ENCODE measurements around the gene LPXN. TPM values are rescaled to one million over a fixed set of nuclear protein-coding genes. Genes with fewer than 3 reads are reported as not detected.

Gene LPXN
- total and polyA plus RNA-seq, 2 donors (not counting 3 experiments of a cell fraction or from before 2014, with no cell fraction given), result 6.2 TPM

DNA sequence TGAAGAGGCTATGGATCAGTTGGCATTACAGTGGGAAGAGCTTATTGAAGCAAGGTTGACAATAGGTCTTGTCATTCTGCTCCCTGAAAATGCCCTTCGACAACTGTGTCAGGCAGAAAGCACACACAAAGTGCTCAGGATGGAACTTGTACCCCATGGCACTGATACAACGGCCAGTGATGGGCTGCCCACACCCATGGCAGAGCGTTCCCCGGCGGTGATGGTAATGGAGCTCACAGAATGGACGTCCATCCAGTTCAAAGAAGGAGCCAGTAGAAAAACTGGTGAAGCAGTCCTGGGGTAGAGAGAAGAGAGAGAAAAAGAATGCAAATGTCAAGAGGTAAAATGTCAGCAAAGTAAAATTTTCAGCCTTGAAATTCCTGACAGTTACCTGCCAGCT lies 48.2 kb downstream of the LPXN start:
- H3K9ac ChIP-seq (replicated peaks; ENCODE audit: extremely low read depth, insufficient read depth, low read length), result no peak overlapping the region
- dilution Hi-C loops (cut with MboI; ENCODE audit: extremely low pct_ligation_motif_present, low sequenced_read_pairs), result no loop called here
- H3K36me3 ChIP-seq (ENCODE audit: control insufficient read depth in 2 of 2, extremely low read depth in 1 of 2, insufficient read depth in 2 of 2, low read length in 2 of 2), result peaks cover 0 to 2% of the 10 kb centered on the region in 2 experiments
- no peak overlapping the region for H3K27ac ChIP-seq (ENCODE audit: insufficient read depth, low read depth, low read length)
- CTCF ChIA-PET, result interaction anchor here (0.7 to 2.4 kb wide), 4 partner anchors 41 to 1069 kb away, joined by 3 to 10 read pairs (median 6); no protein-coding TSS in a partner anchor
- no peak for TF ChIP-seq JUN (IDR thresholded peaks at IDR 0.05; ENCODE audit: borderline replicate concordance, insufficient read depth, insufficient read length, low read depth)
- TF ChIP-seq POLR2A (IDR thresholded peaks at IDR 0.05; ENCODE audit: low read depth, low read length), result no peak
- no peak for TF ChIP-seq POLR2AphosphoS5 (IDR thresholded peaks at IDR 0.05; ENCODE audit: insufficient read depth, low read depth, low read length)
- TF ChIP-seq, protein P1, sequence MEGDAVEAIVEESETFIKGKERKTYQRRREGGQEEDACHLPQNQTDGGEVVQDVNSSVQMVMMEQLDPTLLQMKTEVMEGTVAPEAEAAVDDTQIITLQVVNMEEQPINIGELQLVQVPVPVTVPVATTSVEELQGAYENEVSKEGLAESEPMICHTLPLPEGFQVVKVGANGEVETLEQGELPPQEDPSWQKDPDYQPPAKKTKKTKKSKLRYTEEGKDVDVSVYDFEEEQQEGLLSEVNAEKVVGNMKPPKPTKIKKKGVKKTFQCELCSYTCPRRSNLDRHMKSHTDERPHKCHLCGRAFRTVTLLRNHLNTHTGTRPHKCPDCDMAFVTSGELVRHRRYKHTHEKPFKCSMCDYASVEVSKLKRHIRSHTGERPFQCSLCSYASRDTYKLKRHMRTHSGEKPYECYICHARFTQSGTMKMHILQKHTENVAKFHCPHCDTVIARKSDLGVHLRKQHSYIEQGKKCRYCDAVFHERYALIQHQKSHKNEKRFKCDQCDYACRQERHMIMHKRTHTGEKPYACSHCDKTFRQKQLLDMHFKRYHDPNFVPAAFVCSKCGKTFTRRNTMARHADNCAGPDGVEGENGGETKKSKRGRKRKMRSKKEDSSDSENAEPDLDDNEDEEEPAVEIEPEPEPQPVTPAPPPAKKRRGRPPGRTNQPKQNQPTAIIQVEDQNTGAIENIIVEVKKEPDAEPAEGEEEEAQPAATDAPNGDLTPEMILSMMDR (IDR thresholded peaks at IDR 0.05; ENCODE audit: extremely low read depth in 1 of 2, insufficient read depth in 1 of 2, low read depth in 1 of 2, low read length in 2 of 2), result no peak
- no peak for TF ChIP-seq FOS (IDR thresholded peaks at IDR 0.05; ENCODE audit: borderline replicate concordance, insufficient read depth, low read length)
- TF ChIP-seq MYC (IDR thresholded peaks at IDR 0.05; ENCODE audit: low read depth, low read length), result no peak
- TF ChIP-seq, protein P2, sequence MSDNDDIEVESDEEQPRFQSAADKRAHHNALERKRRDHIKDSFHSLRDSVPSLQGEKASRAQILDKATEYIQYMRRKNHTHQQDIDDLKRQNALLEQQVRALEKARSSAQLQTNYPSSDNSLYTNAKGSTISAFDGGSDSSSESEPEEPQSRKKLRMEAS (IDR thresholded peaks at IDR 0.05; ENCODE audit: insufficient read depth, insufficient read length), result no peak
- TF ChIP-seq EZH2 (IDR thresholded peaks at IDR 0.05; ENCODE audit: borderline replicate concordance, low read depth, low read length, severe bottlenecking), result no peak
- TF ChIP-seq GATA2 (IDR thresholded peaks at IDR 0.05; ENCODE audit: insufficient read depth, insufficient read length, low read depth, low read length), result no peak
- peaks cover 0 to 4% of the 10 kb centered on the region in 2 experiments for H3K27me3 ChIP-seq (ENCODE audit: control insufficient read depth in 2 of 2, insufficient read depth in 2 of 2, low read length in 2 of 2)
- H4K20me1 ChIP-seq (replicated peaks; ENCODE audit: control insufficient read depth, extremely low read depth, insufficient read depth, low read length), result no peaks in the 10 kb centered on the region
- POLR2A ChIA-PET, result no interaction called here
- H3K9me3 ChIP-seq (replicated peaks; ENCODE audit: control insufficient read depth, insufficient read depth, low read length), result no peaks in the 10 kb centered on the region
- intact Hi-C loops (cut with micrococcal nuclease), result no loop called here
- no peaks in the 10 kb centered on the region for H3K9me1 ChIP-seq (replicated peaks; ENCODE audit: control insufficient read depth, extremely low read depth, insufficient read depth, low read length)
- H3K4me1 ChIP-seq (ENCODE audit: control insufficient read depth, extremely low read depth, insufficient read depth, low read length), result no peaks in the 10 kb centered on the region
- no TSS peak for BruUV-seq (replicated peaks)
- H2AFZ ChIP-seq (ENCODE audit: low read depth, low read length), result no peak overlapping the region
- H3K4me3 ChIP-seq (replicated peaks in 1 of 3; ENCODE audit: insufficient read depth in 1 of 3, low read depth in 1 of 3, low read length in 3 of 3), result no peak overlapping the region
- no peak for DNase-seq (ENCODE audit: low read depth, low spot score)
- H3K4me2 ChIP-seq (ENCODE audit: insufficient read depth, low read length), result no peak overlapping the region
- FAIRE-seq, result no peak
- no peaks in the 10 kb centered on the region for H3K79me2 ChIP-seq (ENCODE audit: control insufficient read depth, insufficient read depth, low read length)

Data from endothelial cell of umbilical vein (primary cell).